Measurements from ENCODE around the gene DOK5.

DOK5 gene

GRCh38 chr20:54596651-54597050, 121.3 kb downstream of the DOK5 start:
- Histone ChIP-seq H3K36me3 (replicated peaks; ENCODE audit: insufficient read depth, low read length) (no peaks in the 10 kb centered on the region), H3K9ac (ENCODE audit: low read length) (no peak overlapping the region), H2AFZ (ENCODE audit: low read length) (no peak overlapping the region), H3K27me3 (replicated peaks; ENCODE audit: insufficient read depth, low read length) (no peaks in the 10 kb centered on the region), H3K9me3 (replicated peaks; ENCODE audit: insufficient read depth, low read length) (no peaks in the 10 kb centered on the region), H3F3A (ENCODE audit: insufficient read depth, low read length) (peaks cover 5% of the 10 kb centered on the region; the same call in 1 of the 2 replicates), H3K4me1 (ENCODE audit: low read length) (peaks cover 26% of the 10 kb centered on the region), H3K4me3 (ENCODE audit: low read length) (no peak overlapping the region), H4K20me1 (ENCODE audit: insufficient read depth, low read length) (no peaks in the 10 kb centered on the region), H3K9me2 (replicated peaks; ENCODE audit: insufficient read depth, low read length) (no peaks in the 10 kb centered on the region), H3K27ac (ENCODE audit: low read length) (no peak overlapping the region), H3K4me2 (ENCODE audit: low read depth, low read length) (no peak overlapping the region), H3K79me2 (ENCODE audit: low read length) (no peaks in the 10 kb centered on the region)
- no peak for DNase-seq
- no peak for TF ChIP-seq EZH2phosphoT487 (IDR thresholded peaks at IDR 0.05; ENCODE audit: low read length)
- no peak for TF ChIP-seq EZH2 (optimal IDR thresholded peaks at IDR 0.05; ENCODE audit: low read depth, low read length)
- TF ChIP-seq CTCF (IDR thresholded peaks at IDR 0.05; ENCODE audit: low read length): no peak

- Histone ChIP-seq H3K79me2 (ENCODE audit: low read length) (no peaks in the 10 kb centered on the region), H3F3A (ENCODE audit: insufficient read depth, low read length) (peaks cover 5% of the 10 kb centered on the region; the same call in 1 of the 2 replicates), H3K4me3 (ENCODE audit: low read length) (no peak overlapping the region), H3K27me3 (replicated peaks; ENCODE audit: insufficient read depth, low read length) (no peaks in the 10 kb centered on the region), H3K9me2 (replicated peaks; ENCODE audit: insufficient read depth, low read length) (no peaks in the 10 kb centered on the region), H3K4me1 (ENCODE audit: low read length) (peaks cover 26% of the 10 kb centered on the region), H4K20me1 (ENCODE audit: insufficient read depth, low read length) (no peaks in the 10 kb centered on the region), H3K9me3 (replicated peaks; ENCODE audit: insufficient read depth, low read length) (no peaks in the 10 kb centered on the region), H3K4me2 (ENCODE audit: low read depth, low read length) (peak overlapping the region; percentile 14; the same call in 1 of the 2 replicates), H3K36me3 (replicated peaks; ENCODE audit: insufficient read depth, low read length) (no peaks in the 10 kb centered on the region), H2AFZ (ENCODE audit: low read length) (0 out of 2 replicates have a peak overlapping the region, but pooled peaks have one; percentile 33), H3K27ac (ENCODE audit: low read length) (peak overlapping the region; percentile 35; the same call in 1 of the 2 replicates), H3K9ac (ENCODE audit: low read length) (no peak overlapping the region)
- peak; percentile 85 for DNase-seq
- TF ChIP-seq EZH2 (optimal IDR thresholded peaks at IDR 0.05; ENCODE audit: low read depth, low read length) (no peak), EZH2phosphoT487 (IDR thresholded peaks at IDR 0.05; ENCODE audit: low read length) (no peak), CTCF (IDR thresholded peaks at IDR 0.05; ENCODE audit: low read length) (no peak)
Observed at GRCh38 chr20:54598352-54598751, 123.0 kb downstream of the DOK5 start.

- no peaks in the 10 kb centered on the region for H4K20me1 ChIP-seq (ENCODE audit: insufficient read depth, low read length)
- H3K4me3 ChIP-seq (ENCODE audit: low read length): no peak overlapping the region
- TF ChIP-seq EZH2 (optimal IDR thresholded peaks at IDR 0.05; ENCODE audit: low read depth, low read length) (no peak), EZH2phosphoT487 (IDR thresholded peaks at IDR 0.05; ENCODE audit: low read length) (no peak), CTCF (IDR thresholded peaks at IDR 0.05; ENCODE audit: low read length) (no peak)
- H2AFZ ChIP-seq (ENCODE audit: low read length): no peak overlapping the region
- peaks cover 5% of the 10 kb centered on the region; the same call in 1 of the 2 replicates for H3F3A ChIP-seq (ENCODE audit: insufficient read depth, low read length)
- no peaks in the 10 kb centered on the region for H3K9me3 ChIP-seq (replicated peaks; ENCODE audit: insufficient read depth, low read length)
- no peak overlapping the region for H3K9ac ChIP-seq (ENCODE audit: low read length)
- H3K4me2 ChIP-seq (ENCODE audit: low read depth, low read length): no peak overlapping the region
- no peaks in the 10 kb centered on the region for H3K79me2 ChIP-seq (ENCODE audit: low read length)
- no peak for DNase-seq
- H3K36me3 ChIP-seq (replicated peaks; ENCODE audit: insufficient read depth, low read length): no peaks in the 10 kb centered on the region
- no peak overlapping the region for H3K27ac ChIP-seq (ENCODE audit: low read length)
- no peaks in the 10 kb centered on the region for H3K27me3 ChIP-seq (replicated peaks; ENCODE audit: insufficient read depth, low read length)
- peaks cover 26% of the 10 kb centered on the region for H3K4me1 ChIP-seq (ENCODE audit: low read length)
- H3K9me2 ChIP-seq (replicated peaks; ENCODE audit: insufficient read depth, low read length): no peaks in the 10 kb centered on the region
Observed at GRCh38 chr20:54600634-54601033, 125.2 kb downstream of the DOK5 start.
